NCI-H146 treated with DMSO at 0.1 percent for 48 hours (cell line): ENCODE data around the gene KCP.

Experiments
- DNase-seq: peaks from one replicate; lab custom pipeline; 2025; ENCODE audit not compliant: unreplicated experiment; lab: John Stamatoyannopoulos, UW

KCP gene

DNA sequence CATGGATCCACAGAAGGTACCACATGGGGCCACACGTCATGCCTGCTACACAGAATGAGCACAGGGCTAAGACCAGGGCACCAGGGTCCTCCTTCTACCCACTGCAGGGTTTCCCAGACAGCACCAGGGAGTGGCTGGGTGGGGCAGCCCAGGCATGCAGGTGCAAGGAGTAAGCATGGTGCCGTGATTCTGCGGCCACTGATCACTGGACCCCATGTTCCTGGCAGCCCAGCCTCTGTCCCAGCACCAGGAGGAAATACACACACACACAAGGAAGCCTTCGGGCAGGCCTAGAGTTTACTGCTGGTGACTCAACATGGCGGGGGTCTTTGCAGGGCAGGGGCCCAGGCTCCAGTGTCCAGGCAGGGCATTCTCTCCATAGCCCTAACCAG, 33.9 kb downstream of the KCP start:
- no peak for DNase-seq

DNA sequence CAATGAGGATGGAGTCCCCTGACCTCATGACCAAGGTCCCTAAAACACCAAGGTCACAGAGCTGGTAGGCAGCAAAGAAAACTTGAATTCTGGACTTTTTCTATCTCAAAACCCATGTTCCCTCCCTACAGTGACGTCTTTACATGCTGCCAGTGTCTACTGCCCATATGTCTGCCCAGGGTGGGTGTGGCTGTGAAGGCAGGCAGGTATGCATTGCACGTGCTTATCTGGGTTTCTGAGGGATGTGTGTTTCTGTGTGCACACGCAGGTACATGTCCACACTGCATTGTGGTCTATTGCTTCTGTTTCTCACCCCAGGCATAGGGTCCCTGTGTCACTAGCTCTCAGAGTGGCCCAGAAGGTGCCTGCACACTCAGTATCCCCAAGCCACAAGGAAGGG, 34.4 kb downstream of the KCP start:
- no peak for DNase-seq

DNA sequence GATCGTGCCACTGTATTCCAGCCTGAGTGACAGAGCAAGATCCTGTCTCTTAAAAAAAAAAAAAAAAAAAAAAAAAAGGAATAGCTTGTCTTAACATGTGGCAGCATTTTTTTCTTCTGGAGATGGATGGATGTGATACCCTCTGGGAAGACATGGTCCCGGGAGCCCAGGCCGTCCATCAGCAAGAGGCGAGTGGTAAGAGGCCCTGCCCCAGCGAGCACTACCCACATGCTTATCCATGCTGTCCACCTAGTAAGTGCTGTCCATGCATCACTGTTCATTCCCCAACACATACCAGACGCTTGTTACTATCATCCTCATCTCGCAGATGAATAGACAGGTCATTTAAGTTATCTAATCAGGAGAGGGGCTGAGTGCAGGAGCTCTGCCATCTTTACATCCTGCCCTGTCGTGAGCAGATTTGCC, 35.0 kb downstream of the KCP start:
- no peak for DNase-seq

DNA sequence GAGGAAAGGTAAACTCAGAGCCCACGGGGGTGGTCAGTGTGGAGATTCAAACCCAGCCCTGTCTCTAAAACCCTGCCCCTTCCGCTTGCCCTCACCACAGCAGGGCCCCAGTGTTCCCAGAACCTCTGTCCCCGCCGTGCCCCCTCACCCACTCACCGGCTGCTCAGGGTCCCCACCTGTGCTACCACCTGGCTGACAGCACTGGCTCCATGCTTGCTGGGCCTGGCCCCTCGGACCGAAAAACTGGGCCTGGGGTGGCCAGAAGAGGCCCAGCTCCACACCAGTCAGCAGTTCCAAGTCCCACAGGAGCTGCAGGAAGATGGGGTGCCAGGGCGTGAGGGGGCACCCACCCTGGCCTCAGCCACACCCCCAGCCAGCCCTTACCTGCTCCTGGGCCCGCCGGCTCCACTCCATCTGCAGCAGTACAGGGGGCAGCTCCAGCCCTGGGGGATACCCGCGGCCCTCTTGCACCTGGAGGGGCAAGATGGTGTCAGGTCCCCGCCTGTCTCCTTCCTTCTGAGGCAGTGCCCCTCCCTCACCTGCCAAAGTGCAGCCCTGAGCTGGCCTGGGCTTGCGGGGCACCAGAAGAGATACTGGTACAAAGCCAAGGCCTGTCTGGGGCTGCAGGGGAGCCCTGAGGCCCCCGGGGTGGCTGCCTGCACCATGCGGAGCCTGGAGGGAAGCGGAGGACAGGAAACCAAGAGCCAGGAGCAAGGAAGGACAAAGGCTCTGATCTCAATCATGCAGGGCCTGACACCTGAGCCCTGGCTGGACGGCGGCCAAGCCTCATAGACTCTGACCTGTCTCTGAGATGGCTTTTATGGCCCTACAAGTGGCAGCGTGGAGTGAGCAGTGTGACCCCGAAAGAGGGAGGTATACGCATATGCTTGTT, 36.1 kb downstream of the KCP start:
- peak; percentile 70 for DNase-seq

DNA sequence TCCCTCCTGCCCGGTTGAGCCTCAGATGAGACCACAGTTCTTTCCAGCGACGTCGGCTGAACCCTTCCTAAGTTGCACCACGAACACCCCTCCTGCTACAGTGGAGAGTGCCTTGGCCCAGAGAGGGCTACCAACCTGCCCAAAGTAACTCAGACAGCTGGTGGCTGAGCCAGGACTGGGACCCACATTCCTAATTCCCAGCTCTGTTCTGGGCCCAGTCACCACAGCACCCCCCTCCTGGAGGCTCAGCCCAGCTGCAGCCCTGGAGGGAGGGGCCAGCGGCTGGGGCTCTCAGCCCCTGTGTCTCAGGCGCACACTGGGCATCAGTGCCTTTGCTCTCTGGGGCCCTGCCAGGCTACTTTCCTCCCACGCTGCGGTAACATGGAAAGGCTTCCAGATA, 37.3 kb downstream of the KCP start:
- no peak for DNase-seq

DNA sequence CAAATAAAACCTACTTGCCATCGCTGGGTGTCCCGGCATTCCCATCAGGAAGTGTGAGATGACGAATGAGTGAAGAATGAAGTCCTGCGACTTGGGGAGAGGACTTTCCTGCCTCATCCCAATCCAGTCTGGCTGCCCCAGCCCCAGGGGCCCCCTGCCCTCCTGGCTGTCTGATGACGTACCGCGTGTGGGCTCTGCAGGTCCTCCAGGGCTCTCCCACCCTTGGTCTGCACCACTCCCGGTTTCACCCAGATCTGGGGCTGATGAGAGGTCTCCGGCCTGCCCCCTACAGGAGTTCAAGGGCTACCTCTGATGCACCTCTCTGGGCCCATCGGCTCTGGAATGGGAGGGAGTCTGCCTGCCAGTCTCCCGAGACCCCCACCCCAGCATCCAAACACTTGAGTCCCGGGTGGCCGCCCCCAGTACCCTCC, 38.1 kb downstream of the KCP start:
- DNase-seq: no peak

DNA sequence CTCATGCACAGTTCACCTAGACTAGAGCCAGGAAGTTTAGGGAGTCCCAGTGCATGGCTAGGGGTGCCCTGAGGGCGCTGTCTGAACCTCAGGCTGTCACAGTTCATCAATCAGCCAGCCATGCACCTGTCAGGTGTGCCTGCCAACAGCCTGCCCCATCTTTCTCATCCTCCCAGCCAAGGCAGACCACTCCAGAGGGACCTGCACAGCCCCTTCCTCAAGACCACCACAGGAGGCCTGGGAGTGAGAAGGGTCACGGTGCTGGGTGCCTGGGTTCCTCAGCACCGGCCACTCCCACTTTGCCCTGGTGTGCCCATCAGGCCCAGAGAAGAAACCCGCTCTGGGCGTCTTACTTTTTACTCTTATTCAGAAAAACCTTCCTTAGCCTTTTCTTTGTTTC, 39.5 kb downstream of the KCP start:
- DNase-seq: no peak

DNA sequence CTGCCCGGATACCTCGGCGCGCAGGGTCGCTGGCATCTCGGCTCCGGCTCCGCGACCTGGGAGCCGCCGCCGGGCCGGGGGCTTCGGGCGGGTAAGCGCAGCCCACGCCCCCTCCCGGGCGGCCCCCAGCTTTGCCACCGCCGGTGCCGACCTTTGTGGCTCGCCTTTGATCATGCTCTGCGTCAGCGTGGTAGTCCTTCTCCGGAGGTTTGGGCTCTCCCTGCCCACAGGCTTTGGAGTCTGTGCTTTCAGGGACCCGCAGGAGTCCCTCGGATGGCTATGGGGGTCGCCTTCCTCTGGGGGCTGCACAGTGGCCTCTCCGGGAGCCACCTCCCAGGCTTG, 40.6 kb downstream of the KCP start:
- no peak for DNase-seq

DNA sequence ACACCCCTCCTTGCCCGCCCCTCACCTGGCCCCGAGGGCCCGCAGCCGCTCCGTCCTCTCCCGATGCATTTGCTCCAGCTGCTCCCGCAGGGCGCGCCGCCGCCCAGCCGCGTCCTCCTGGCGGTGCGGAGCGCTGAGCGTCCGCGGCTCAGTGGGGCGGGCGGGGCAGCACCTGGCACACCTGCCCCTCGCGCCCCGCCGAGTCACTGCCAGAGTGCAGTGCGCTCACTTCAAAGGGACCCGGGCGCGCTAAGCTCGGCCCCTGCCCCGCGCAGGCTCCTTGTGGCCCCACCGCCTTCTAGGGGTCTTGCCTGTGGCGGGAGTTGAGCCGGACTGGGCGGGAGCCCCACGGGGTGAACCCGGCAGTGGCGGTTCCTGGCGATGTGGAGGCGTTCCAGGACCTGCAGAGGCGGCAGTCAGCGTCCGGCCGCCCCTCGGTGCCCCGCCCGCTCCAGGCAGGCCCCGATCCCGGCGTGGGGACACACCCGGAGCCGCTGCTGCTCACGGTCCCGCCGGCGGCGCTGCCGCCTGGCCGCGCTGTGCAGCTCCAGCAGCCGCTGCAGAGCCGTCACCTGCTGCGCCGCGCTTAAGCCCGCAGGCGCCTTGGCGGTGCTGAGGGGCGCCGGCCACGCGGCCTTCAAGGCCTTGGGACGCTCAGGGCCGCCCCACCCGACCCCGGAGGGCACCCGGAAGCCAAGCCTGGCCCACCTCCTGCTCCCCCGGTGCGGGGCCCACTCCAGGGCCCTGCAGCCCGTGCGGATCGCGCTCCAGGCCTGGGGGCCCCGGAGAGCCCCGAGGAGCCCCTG, 41.2 kb downstream of the KCP start:
- DNase-seq: peak; percentile 65

DNA sequence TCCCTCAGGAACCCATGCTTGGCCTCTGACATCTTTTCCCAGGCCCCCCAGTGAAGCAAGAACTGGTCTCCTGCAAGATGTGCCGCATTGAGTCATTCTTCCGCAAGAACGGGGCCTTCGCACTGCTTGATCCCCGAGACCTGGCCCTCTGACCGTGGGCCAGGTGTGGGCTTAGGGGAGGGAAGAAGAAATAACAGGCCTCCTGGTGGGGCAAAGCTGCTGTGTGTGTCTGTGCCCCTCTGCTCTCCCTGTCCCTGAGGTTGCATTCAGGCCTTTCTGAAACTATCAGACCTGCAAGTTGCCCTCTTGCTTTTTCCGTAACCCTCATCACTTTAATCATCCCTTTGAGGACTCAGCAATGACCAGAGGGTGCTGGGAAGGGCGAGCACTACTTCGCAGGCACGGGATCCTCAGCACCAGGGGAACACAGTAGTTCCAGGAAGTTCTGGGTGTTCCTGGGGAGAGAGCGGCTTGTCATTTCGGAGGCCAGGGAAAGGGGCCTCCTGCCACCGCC, 41.8 kb downstream of the KCP start:
- DNase-seq: peak; percentile 54

DNA sequence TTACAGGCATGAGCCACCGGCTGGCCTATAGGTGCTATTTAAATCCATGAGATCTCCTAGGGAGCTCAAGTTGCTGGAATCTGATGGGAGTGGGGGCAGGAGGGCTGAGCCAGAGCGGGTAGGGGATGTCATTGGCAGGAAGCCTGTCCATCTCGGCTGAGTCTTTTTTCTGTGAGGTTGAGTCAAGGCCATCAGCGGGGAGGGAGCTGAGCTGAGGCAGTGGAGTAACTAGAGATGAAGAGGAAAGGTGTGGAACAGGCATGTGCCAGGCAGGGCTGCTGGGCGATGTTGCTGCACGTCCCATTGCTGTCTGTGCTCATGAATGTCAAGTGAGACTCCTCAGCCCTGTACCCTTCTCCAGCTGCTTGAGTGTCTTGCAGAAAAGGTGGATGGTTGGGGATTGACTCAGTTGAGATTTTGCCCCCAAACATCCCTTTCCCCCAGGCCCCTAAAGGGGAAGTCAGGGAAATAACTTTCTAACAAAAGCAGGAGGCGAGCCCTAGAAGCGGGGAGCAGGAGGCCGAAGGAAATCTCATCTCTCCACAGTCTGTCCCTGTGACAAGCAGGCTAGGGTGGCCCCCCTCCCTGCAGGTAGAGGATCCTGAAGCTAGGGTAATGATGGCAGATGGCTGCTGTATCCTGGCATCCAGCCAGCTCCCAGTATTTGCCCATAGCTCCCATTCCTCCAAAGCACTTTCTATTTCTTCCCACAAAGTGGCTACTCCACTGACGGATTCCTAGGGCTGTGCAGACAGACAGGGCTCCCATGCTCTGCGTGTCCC, 42.5 kb downstream of the KCP start:
- DNase-seq: peak; percentile 63

DNA sequence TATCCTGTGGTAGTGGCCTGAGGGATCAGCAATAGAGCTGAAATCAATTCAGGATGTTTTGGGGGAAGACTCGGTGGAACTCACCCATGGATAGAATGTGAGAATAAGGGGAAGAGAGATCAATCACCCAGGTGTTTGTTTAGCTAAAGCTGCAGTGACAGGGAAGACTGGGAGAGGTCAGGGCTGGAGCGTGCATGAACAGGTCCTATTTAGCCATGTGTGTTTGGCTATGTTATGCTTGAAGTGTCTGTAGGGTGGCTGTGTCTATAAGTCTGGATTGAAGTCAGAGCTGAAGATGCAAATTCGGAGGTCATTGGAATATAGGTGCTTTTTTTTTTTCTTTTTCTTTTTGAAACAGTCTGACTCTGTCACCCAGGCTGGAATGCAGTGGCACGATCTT, 43.3 kb downstream of the KCP start:
- DNase-seq: no peak

DNA sequence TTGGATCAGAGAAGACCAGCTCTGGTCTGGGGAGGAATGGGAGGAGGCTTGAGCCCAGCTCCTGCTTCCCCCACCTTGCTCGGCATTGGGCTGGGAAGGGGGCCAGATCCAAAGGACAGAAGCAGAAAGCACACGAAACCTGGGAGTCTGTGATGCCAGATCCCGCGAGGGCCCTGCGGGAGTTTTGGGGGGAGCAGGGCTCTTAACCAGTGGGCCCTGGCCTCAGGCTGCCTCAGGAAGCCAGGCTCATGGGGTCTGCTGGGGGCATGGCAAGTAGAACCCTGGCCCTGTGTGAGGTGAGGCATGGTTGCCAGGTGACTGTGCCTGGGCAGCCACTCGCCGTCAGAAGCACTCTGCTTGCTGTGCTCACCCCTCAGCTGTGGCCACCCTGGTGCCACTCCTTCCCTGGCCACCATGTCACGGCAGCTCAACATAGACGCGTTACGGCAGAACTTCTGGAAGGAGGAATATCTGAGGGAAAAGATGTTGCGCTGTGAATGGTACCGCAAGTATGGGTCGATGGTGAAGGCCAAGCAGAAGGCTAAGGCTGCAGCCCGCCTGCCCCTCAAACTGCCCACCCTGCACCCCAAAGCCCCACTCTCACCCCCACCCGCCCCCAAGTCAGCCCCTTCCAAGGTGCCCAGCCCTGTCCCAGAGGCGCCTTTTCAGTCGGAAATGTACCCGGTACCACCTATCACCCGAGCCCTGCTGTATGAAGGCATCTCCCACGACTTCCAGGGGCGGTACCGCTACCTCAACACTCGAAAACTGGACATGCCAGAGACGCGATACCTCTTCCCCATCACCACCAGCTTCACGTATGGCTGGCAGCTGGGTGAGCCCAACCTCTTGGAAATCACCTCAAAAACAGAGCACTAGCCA, 44.3 kb downstream of the KCP start:
- DNase-seq: no peak

DNA sequence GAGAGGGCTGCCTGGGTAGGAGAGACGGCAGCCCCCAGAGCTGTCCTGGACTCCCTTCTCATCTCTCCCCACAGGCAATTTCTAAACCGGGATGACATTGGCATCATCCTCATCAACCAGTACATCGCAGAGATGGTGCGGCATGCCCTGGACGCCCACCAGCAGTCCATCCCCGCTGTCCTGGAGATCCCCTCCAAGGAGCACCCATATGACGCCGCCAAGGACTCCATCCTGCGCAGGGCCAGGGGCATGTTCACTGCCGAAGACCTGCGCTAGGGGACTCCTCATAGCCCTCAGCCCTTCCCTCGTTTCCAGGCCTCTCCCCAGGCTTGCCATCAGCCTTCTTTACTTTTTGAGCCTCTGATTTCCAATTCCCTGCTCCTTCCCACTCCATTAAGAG, 45.2 kb downstream of the KCP start:
- no peak for DNase-seq

DNA sequence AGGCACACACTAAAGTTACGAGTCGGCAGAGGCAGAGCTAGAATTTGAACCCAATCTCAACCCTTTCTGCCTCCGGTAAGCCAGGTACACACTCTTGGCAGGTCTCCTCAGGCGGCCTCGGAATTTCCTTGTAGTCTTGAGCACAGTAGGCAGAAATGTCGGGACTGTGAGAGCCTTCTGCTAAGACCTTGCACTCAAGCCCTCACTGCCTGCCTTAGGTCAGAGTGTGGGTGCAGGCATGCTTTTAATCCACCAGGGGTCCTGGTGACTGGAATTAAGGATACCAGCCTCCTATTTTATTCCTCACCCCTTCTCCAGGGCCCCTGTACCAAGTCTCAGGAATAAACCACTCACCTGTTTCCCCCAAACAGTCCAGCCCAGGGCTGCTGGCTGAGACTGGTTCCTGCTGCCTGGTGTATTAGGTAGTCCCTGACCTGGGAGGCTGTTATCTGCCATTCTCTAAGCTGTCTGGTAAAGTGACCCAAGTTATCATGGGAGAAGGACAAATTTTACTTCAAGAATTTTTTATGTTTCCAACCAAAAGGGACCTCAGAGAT, 47.0 kb downstream of the KCP start:
- peak; percentile 15 for DNase-seq

DNA sequence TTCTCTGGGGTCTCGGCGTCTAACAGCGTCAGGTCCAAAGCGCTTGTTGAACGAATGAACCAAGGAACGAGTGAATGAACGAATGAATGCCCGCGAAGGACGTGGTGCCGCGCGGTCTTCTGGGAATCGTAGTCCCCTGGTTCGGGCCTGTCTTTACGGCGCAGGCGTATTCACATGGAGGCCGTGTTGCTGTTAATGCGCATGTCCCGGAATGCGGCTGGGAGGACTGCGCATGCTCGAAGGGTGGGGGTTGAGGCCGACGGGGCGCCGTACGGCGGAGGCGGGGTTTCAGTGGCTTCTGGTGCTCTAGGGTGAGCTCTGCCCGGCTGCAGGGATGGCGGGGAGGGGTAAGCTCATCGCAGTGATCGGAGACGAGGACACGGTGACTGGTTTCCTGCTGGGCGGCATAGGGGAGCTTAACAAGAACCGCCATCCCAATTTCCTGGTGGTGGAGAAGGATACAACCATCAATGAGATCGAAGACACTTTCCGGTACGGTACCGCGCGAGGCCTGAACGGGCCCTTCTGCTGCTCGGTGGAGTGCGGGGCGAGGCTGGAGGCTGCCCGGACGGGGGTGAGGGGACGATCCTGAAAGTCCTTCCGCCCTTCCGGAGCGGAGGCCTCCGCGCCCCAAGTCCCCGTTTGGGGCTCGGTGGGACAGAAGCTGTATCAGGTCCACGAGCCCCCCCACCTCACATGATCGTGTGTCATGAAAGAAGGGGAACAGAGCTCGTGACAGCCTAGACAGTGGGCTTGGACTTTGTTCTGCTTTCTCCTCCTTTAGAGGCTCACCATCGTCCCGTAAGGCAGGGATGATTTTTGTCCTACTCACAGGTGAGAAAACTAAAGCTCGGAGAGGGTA, 47.7 kb downstream of the KCP start, which contains the start of gene ATP6V1F:
Gene ATP6V1F, plus strand, starts transcription at position 286 of the 862 bp plus-strand sequence. Its CDS starts 49 bp downstream, at position 335.
- DNase-seq: peak; percentile 96

DNA sequence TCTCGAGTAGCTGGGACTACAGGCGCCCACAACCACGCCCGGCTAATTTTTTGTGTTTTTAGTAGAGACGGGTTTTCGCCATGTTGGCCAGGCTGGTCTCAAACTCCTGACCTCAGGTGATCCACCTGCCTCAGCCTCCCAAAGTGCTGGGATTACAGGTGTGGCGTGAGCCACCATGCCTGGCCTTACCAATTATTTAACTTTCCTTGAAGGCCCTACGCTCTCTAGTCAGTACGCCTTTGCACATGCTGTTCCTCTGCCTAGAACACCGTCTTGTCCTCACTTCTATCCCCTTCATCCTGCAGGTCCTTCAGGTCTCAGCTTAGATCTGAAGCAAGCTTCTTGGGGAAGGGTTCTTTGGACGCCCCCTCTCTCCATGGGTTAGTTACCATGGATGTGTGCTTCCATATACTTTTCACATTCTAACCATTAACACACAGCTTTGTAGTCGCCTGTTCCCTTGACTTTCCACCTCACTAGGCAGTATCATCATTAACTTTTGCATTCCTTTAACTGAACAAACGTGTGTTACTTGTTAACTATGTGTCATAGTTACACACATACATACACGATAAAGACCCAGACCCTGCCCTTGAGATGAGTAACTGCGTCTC, 48.4 kb downstream of the KCP start:
- no peak for DNase-seq
